Epithelial cell of prostate (primary cell): ENCODE results near the gene RPS6KC1.
"Not testable (repeated sequence)": the region's sequence is repeated elsewhere in the genome, so short reads cannot be mapped to it uniquely, and the experiment has no call there.

Source experiments
- DNase-seq: peaks from one replicate; pipeline ENCODE4 v3.0.0-alpha.2; 2011; ENCODE audit warnings: low read depth, low spot score
- H3K27ac ChIP-seq: fragments of 450-650 bp; 2 replicates; pipeline ENCODE4 v1.5.1; 2017; ENCODE audit warnings: mild to moderate bottlenecking

Gene RPS6KC1

GRCh38 chr1:213201380-213202155 lies 150.5 kb downstream of the RPS6KC1 start:
- H3K27ac ChIP-seq, result no peak overlapping the region
- no peak for DNase-seq

- DNase-seq, result no peak
These were observed 160.2 kb downstream of the RPS6KC1 start for GRCh38 chr1:213211201-213211600.

GRCh38 chr1:213219076-213219475 lies 168.0 kb downstream of the RPS6KC1 start:
- not testable (repeated sequence) for H3K27ac ChIP-seq, DNase-seq

More at GRCh38 chr1:213211201-213211600, 160.2 kb downstream of the RPS6KC1 start:
- H3K27ac ChIP-seq, result no peak overlapping the region

- DNase-seq, result no peak
- H3K27ac ChIP-seq, result no peak overlapping the region
These were observed 170.2 kb downstream of the RPS6KC1 start for GRCh38 chr1:213221209-213221608.

- DNase-seq, result no peak
- no peak overlapping the region for H3K27ac ChIP-seq
These were observed 176.4 kb downstream of the RPS6KC1 start for GRCh38 chr1:213227458-213227857.

- no peak for DNase-seq
- H3K27ac ChIP-seq, result no peak overlapping the region
These were observed 180.8 kb downstream of the RPS6KC1 start for GRCh38 chr1:213231795-213232231.

GRCh38 chr1:213242883-213243282 lies 191.8 kb downstream of the RPS6KC1 start:
- DNase-seq, result no peak
- H3K27ac ChIP-seq, result no peak overlapping the region

GRCh38 chr1:213244664-213245091 lies 193.6 kb downstream of the RPS6KC1 start:
- no peak overlapping the region for H3K27ac ChIP-seq
- DNase-seq, result peak; percentile 3

GRCh38 chr1:213245260-213245910 lies 194.3 kb downstream of the RPS6KC1 start:
- no peak overlapping the region for H3K27ac ChIP-seq
- no peak for DNase-seq

GRCh38 chr1:213247038-213247437 lies 196.0 kb downstream of the RPS6KC1 start:
- H3K27ac ChIP-seq, result no peak overlapping the region
- DNase-seq, result no peak

GRCh38 chr1:213249395-213249794 lies 198.4 kb downstream of the RPS6KC1 start:
- no peak overlapping the region for H3K27ac ChIP-seq
- DNase-seq, result no peak

- H3K27ac ChIP-seq, result no peak overlapping the region
- no peak for DNase-seq
These were observed 199.0 kb downstream of the RPS6KC1 start for GRCh38 chr1:213250041-213250440.

- DNase-seq, result no peak
- H3K27ac ChIP-seq, result no peak overlapping the region
These were observed 199.4 kb downstream of the RPS6KC1 start for GRCh38 chr1:213250446-213250845.

GRCh38 chr1:213251972-213252371 lies 200.9 kb downstream of the RPS6KC1 start:
- H3K27ac ChIP-seq, result no peak overlapping the region
- DNase-seq, result no peak

- DNase-seq, result no peak
- no peak overlapping the region for H3K27ac ChIP-seq
These were observed 205.5 kb downstream of the RPS6KC1 start for GRCh38 chr1:213256438-213257087.

GRCh38 chr1:213260311-213261075 lies 209.5 kb downstream of the RPS6KC1 start:
- no peak for DNase-seq
- no peak overlapping the region for H3K27ac ChIP-seq

- no peak overlapping the region for H3K27ac ChIP-seq
- DNase-seq, result no peak
These were observed 213.5 kb downstream of the RPS6KC1 start for GRCh38 chr1:213264531-213264930.

- DNase-seq, result no peak
- H3K27ac ChIP-seq, result no peak overlapping the region
These were observed 216.1 kb downstream of the RPS6KC1 start for GRCh38 chr1:213266983-213267772.

- H3K27ac ChIP-seq, result no peak overlapping the region
These were observed 217.2 kb downstream of the RPS6KC1 start for GRCh38 chr1:213268221-213268620.

GRCh38 chr1:213269829-213270228 lies 218.8 kb downstream of the RPS6KC1 start:
- no peak overlapping the region for H3K27ac ChIP-seq
- DNase-seq, result no peak

More at GRCh38 chr1:213268221-213268620, 217.2 kb downstream of the RPS6KC1 start:
- DNase-seq, result no peak
